Measurements from ENCODE around the gene MACROD2. TPM values are rescaled to one million over a fixed set of nuclear protein-coding genes. Genes with fewer than 3 reads are reported as not detected.

The MACROD2 gene
- total and polyA plus RNA-seq, 2 of the 4 experiments (the other 2 are of a cell fraction), result not detected

GRCh38 chr20:15327123-15327522 is 1331.8 kb downstream of the MACROD2 start:
- H3K4me1 ChIP-seq (ENCODE audit: control insufficient read depth, insufficient read depth, low read length), result no peaks in the 10 kb centered on the region
- no peak overlapping the region for H3K27ac ChIP-seq (ENCODE audit: insufficient read depth, low read length)
- no peak overlapping the region for H3K4me3 ChIP-seq (ENCODE audit: insufficient read depth, low read depth, low read length)
- H4K5ac ChIP-seq (ENCODE audit: low read depth, low read length), result no peak overlapping the region
- H3K9me1 ChIP-seq (ENCODE audit: insufficient read depth, low read length), result no peaks in the 10 kb centered on the region
- in situ Hi-C loops (cut with MboI; ENCODE audit: low sequenced_read_pairs) (no loop called here), dilution Hi-C loops (cut with HindIII; ENCODE audit: low sequenced_read_pairs, unreplicated experiment) (no loop called here), intact Hi-C loops (cut with micrococcal nuclease) (loop anchor here (5.0 kb wide), 1 partner anchor 95 kb away; no protein-coding TSS in a partner anchor)
- DNase-seq (no peak), ATAC-seq (ENCODE audit: low read depth) (no peak)
- H3K23ac ChIP-seq (ENCODE audit: low read depth, low read length), result no peak overlapping the region
- H2AK9ac ChIP-seq (replicated peaks; ENCODE audit: low read depth, low read length, poor library complexity), result no peak overlapping the region
- H3K79me1 ChIP-seq (ENCODE audit: low read depth in 1 of 2, low read length in 2 of 2), result no peaks in the 10 kb centered on the region
- no TSS peak for BruUV-seq (replicated peaks)
- no peak overlapping the region for H2AFZ ChIP-seq (replicated peaks; ENCODE audit: low read length, poor library complexity)
- no peak overlapping the region for H2BK20ac ChIP-seq (ENCODE audit: low read depth, low read length)
- H2BK5ac ChIP-seq (ENCODE audit: low read depth, low read length, poor library complexity, severe bottlenecking), result no peak overlapping the region
- H3K56ac ChIP-seq (ENCODE audit: extremely low read depth, insufficient read depth, low read length), result no peak overlapping the region
- H4K8ac ChIP-seq (ENCODE audit: low read depth in 2 of 2, low read length in 2 of 2), result no peak overlapping the region
- no peaks in the 10 kb centered on the region for H3K9me3 ChIP-seq (ENCODE audit: control insufficient read depth, insufficient read depth, low read length)
- H3K4me2 ChIP-seq (ENCODE audit: low read depth, low read length), result no peak overlapping the region
- H2BK15ac ChIP-seq (ENCODE audit: low read depth, low read length), result no peak overlapping the region
- ChIA-PET POLR2A (ENCODE audit: unreplicated experiment) (no interaction called here), CTCF (no interaction called here)
- no peaks in the 10 kb centered on the region for H3K27me3 ChIP-seq (ENCODE audit: control insufficient read depth, insufficient read depth, low read length)
- H4K91ac ChIP-seq (ENCODE audit: insufficient read depth, low read depth, low read length), result no peak overlapping the region
- no peaks in the 10 kb centered on the region for H3K36me3 ChIP-seq (ENCODE audit: control insufficient read depth, insufficient read depth, low read length)
- H2AK5ac ChIP-seq (ENCODE audit: low read depth, low read length), result no peak overlapping the region
- no peak overlapping the region for H2BK120ac ChIP-seq (ENCODE audit: low read depth, low read length)
- no peak overlapping the region for H3K14ac ChIP-seq (replicated peaks; ENCODE audit: low read depth, low read length)
- no peak overlapping the region for H3K18ac ChIP-seq (ENCODE audit: low read depth, low read length)
- H3K9ac ChIP-seq (ENCODE audit: low read depth, low read length), result no peak overlapping the region
- WGBS, 2 experiments (ENCODE audit: extremely low coverage in 2 of 2, insufficient read length in 1 of 2), result no CpG with 5 or more reads among the region's 4 CpGs
- TF ChIP-seq MAZ (IDR thresholded peaks at IDR 0.05; ENCODE audit: borderline replicate concordance, low read depth, low read length) (no peak), RFX5 (IDR thresholded peaks at IDR 0.05; ENCODE audit: low read depth, low read length) (no peak), ELK1 (IDR thresholded peaks at IDR 0.05; ENCODE audit: borderline replicate concordance, low read depth, low read length) (no peak), RAD21 (IDR thresholded peaks at IDR 0.05; ENCODE audit: low read length) (no peak), BHLHE40 (IDR thresholded peaks at IDR 0.05; ENCODE audit: low read depth, low read length) (no peak), FOS (IDR thresholded peaks at IDR 0.05; ENCODE audit: low read depth, low read length) (no peak)
- TF ChIP-seq, protein P1, sequence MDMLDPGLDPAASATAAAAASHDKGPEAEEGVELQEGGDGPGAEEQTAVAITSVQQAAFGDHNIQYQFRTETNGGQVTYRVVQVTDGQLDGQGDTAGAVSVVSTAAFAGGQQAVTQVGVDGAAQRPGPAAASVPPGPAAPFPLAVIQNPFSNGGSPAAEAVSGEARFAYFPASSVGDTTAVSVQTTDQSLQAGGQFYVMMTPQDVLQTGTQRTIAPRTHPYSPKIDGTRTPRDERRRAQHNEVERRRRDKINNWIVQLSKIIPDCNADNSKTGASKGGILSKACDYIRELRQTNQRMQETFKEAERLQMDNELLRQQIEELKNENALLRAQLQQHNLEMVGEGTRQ (IDR thresholded peaks at IDR 0.05; ENCODE audit: low read depth, low read length), result 0 out of 2 replicates have a peak, but pooled peaks have one; percentile 5
- H4K20me1 ChIP-seq (ENCODE audit: insufficient read depth, low read length), result no peaks in the 10 kb centered on the region
- no peak overlapping the region for H3K4ac ChIP-seq (ENCODE audit: low read depth, low read length)

Measured in IMR-90 (cell line).